Activated naive CD8-positive, alpha-beta T cell treated with anti-CD3 and anti-CD28 coated beads, Interleukin-2, amount 50 U/mL, for 16 hours (primary cell): ENCODE measurements around the gene CABP7.
A peak's percentile ranks its signal among the peaks of the same experiment; 100 is the strongest.
"Not testable (repeated sequence)": the region's sequence is repeated elsewhere in the genome, so short reads cannot be mapped to it uniquely, and the experiment has no call there.

Experiments
- DNase-seq: peaks from one replicate; pipeline ENCODE4 v3.0.0-alpha.2; 2020; ENCODE audit warnings: low read depth, low spot score

Gene CABP7

GRCh38 chr22:29748248-29748893 lies 28.6 kb downstream of the CABP7 start:
- no peak for DNase-seq

DNA sequence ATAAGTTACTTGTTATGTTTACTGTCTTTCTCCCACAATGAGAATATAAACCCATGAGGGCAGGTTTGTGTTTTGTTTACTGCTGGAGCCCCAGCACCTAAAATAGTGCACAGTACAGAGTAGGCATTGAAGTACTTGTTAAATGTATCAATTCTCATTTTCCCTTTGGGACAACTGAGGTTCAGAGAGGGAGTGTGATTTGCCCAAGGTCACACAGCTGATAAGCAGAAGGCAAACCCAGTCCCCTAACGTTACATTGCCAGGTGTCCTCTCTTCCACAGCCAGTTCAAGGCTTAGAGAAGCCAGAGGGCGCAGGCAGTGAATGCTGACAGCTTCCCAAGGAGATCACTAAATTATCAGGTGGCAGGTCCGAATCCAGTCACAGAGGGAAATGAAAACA lies 30.2 kb downstream of the CABP7 start:
- no peak for DNase-seq

- no peak for DNase-seq
Observed at GRCh38 chr22:29750559-29751538, 31.0 kb downstream of the CABP7 start.

GRCh38 chr22:29751669-29752068 lies 31.9 kb downstream of the CABP7 start:
- no peak for DNase-seq

- DNase-seq = no peak
Observed at GRCh38 chr22:29753808-29754657, 34.2 kb downstream of the CABP7 start.

- not testable (repeated sequence) for DNase-seq
Observed at GRCh38 chr22:29754658-29755395, 35.0 kb downstream of the CABP7 start.

- DNase-seq = no peak
Observed at GRCh38 chr22:29755889-29756288, 36.1 kb downstream of the CABP7 start.

- DNase-seq = no peak
Observed at GRCh38 chr22:29756341-29756740, 36.5 kb downstream of the CABP7 start.

GRCh38 chr22:29757096-29757495 lies 37.3 kb downstream of the CABP7 start:
- DNase-seq = no peak

DNA sequence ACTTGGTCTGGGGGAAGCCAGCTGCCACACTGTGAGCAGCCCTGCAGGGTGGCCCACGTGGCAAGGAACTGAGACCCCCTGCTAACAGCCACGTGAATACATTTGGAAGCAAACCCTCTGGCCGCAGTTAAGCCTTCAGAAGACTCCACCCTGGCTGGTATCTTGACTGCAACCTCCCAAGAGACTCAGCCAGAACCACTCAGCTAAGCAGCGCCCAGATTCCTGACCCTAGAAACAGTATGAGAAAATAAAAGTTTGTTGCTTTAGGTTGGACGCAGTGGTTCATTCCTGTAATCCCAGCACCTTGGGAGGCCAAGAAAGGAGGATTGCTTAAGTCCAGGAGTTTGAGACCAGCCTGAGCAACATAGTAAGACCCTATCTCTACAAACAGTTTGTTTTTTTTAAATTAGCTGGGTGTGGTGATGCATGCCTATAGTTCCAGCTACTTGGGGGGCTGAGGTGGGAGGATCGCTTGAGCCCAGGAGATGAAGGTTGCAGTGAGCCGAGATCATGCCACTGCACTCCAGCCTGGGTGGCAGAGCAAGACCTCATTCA lies 38.3 kb downstream of the CABP7 start:
- DNase-seq = no peak

DNA sequence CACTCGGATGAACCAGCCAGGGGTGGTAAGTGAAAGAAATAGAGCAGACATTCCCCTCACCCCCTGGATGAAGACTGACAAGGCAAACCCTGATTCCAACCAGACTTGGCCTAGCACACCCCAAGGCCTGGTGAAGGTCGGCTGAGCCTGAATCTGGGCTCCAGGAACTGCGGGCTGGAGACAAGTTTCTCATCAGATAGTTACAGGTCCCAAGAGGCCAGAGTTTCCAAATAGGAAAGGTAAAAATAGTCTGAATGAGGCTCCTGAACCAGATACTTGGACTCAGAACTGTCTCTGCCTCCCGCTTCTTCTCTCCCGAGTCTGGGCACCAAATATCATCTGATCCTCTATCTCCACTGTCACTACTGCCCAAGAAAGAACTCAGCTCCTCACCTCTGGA lies 39.2 kb downstream of the CABP7 start:
- DNase-seq = no peak

DNA sequence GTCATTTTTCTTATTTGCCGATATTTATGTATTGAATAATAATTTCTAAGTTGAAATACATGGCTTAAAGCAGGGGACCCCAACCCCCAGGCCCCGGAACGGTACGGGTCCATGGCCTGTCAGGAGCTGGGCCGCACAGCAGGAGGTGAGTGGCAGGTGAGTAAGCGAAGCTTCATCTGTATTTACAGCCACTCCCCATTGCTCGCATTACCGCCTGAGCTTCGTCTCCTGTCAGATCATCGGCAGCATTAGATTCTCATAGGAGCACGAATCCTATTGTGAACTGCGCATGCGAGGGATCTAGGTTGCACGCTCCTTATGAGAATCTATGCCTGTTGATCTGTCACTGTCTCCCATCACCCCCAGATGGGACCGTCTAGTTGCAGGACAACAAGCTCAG lies 42.5 kb downstream of the CABP7 start:
- DNase-seq = no peak

DNA sequence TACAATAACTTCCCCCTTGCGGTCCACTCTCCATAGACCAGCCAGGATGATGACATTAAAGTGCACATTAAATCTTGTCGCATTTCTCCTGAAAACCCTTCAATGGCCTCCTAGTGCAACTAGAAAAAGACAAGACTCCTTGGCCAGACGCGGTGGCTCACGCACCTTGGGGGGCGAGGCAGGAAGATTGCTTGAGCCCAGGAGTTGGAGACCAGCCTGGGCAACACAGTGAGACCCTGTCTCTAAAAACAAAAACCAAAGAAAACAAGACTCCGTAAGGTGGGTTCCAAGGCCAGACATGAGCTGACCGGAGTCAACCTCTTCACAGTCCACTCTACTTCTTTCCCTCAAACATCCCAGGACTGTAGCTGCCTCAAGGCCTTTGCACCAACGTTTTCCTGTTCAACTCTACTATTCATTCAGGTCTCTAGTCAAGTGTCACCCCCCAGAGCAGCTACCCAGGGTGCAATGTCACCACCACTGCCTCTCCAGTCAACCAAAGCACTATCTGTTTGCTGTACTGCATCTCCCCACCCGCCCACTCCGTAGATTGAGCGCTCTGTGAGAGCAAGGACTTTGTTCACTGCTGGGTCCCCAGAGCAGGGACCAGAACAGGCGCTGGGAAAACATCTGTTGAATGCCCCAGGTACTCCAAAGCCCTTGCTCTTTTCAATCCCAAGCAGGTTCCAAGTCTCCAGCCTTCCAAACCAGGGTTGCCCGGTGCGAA lies 46.3 kb downstream of the CABP7 start:
- DNase-seq = no peak

DNA sequence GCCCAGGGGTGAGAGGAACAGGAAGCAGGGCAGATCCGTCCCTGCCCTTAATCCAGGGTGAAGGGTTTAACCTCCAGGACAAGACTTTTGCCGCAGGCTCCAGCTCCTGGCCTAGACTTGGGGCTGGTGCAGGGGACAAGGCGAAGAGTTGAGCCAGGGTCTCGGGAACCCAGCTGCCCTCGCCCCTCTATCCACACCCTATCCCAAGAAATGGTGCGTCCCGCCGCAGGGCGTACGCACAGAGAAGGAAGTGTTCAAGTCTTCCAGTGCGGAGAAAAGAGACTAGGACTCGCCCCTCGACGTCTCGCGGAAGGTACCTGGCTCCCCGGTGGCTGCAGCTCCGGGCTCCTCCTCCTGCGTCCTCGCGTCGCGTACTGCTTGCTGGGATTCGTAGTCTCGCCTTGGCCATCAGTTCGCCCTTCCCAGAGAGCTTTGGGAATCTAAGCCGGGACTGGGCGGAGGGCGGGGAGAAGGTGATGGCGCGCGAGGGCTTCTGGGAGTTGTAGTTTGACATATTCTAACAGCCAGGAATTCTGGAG lies 46.9 kb downstream of the CABP7 start, which contains the start of gene ZMAT5:
ZMAT5 (minus strand) TSS at position 376 of the 539 bp plus-strand sequence. CDS start 18,463 bp downstream, outside the sequence.
- peak; percentile 86 for DNase-seq

GRCh38 chr22:29767171-29768051 lies 47.6 kb downstream of the CABP7 start, which contains the start of gene UQCR10:
Gene UQCR10 (plus strand): TSS chr22:29767369. CDS start chr22:29767399, 30 bp downstream.
- DNase-seq = peak; percentile 86

DNA sequence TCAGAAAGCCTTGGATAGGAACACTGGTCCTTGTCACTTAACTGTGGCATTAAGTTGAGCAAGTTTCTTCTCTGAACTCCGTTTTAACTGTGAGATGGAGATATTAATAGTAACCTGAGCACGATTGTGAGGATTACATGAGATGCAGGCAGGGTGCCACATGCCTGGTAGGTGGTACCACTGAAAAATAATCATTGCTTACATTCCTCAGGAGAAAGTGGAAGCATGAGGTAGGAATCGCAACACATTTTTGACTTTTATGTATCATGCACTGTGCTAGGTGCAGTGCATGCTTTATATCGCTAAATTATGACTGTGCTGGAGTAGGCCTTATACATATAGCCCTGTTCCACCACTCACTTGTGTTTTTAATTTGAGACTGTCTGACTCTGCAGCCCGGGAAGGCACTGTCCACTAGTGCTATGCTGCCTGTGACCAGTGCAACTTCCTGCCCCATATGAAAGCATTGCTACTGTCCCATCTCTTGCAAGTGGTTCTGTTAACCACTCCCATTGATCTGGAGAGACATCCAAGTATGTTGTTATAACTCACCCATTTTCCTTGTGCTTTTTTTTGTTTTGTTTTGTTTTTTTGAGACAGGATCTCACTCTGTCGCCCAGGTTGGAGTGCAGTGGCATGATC lies 48.4 kb downstream of the CABP7 start:
- DNase-seq = no peak

DNA sequence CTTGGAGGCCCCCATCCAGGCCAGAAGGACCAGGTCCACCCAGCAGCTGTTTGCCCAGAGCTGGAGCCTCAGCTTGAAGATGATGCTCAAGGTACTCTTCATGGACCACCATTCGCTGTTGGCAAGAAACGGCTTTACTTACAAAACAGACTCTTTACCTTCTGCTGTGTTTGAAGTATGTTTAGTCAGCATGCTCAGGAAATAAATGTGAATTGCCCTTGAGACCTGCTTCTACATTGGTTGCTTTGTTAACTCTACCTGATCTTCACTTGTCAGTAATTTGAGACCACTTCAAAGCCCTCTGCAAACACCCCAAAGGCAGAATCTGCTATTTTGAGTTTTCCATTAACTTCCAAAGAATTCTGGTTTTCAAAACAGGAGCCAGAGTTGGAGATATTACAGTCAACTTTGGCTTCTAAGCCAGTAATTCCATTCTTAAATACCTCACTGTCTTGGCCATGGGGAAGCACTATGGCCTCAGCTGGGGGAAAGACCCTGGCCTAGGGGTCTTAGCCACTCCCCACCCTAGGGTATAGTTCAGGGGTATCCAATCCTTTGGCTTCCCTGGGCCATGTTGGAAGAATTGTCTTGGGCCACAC lies 50.0 kb downstream of the CABP7 start:
- no peak for DNase-seq

DNA sequence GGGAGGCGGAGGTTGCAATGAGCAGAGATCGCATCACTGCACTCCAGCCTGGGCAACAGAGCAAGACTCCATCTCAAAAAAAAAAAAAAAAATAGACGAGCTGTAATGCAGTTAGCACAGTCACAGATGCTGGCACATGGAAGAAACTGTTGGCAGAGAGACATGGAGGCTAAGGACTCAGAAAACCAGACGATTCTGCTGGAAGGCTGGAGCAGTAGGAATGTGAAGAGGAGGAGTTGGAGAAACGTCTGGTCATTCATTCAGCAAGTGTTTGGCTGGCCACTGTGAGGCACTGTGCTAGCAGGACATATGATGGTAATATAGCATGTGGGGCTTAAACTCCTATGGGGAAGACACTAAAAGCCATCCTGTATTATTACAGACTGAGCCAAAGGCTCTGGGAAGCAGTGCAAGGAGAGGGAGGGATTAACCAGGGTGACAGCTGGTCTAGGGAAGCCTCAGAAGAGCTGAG lies 52.4 kb downstream of the CABP7 start:
- DNase-seq = no peak
